Activated T-helper 2 cell treated with anti-CD3 and anti-CD28 coated beads, Interferon-gamma antibody, Interleukin-2, Interleukin-4, amounts not matched to agents 10 μg/mL and 5 μg/mL and 100 μg/mL, durations not matched to agents 14 hours and 24 hours and 36 hours (primary cell): Measurements from ENCODE around the gene PDC. TPM values are rescaled to one million over a fixed set of nuclear protein-coding genes. Genes with fewer than 3 reads are reported as not detected.
"Not testable (repeated sequence)": the region's sequence is repeated elsewhere in the genome, so short reads cannot be mapped to it uniquely, and the experiment has no call there.

Source experiments
- DNase-seq: peaks from one replicate; pipeline ENCODE4 v3.0.0; 2021; ENCODE audit warnings: low spot score
- H3K27ac Mint-ChIP-seq: one replicate; pipeline ENCODE4 v1.8.0; 2021; ENCODE audit warnings: mixed read lengths
- H3K27me3 Mint-ChIP-seq: one replicate; pipeline ENCODE4 v1.8.0; 2021; ENCODE audit warnings: low read depth, mixed read lengths
- H3K36me3 Mint-ChIP-seq: one replicate; pipeline ENCODE4 v1.8.0; 2021; ENCODE audit warnings: low read depth, mixed read lengths
- H3K4me1 Mint-ChIP-seq: one replicate; pipeline ENCODE4 v1.8.0; 2021; ENCODE audit warnings: low read depth, mixed read lengths
- H3K4me3 Mint-ChIP-seq: one replicate; pipeline ENCODE4 v1.8.0; 2021; ENCODE audit warnings: low read depth, mild to moderate bottlenecking, moderate library complexity, mixed read lengths
- H3K9me3 Mint-ChIP-seq: one replicate; pipeline ENCODE4 v1.8.0; 2021; ENCODE audit warnings: mixed read lengths
- intact Hi-C: fragments of 100-400 bp; cut with micrococcal nuclease; formaldehyde crosslinking; loops from one replicate; pipeline ENCODE4 v1.15.1; 2023
- total RNA-seq: library from RNA; stranded (reverse); gene quantifications from 2 replicates; pipeline ENCODE4 v1.2.3, GENCODE V29; 2022

PDC gene
- total RNA-seq, 1 donor from 2014 or later: not detected

- no peak for DNase-seq
- H3K27me3 Mint-ChIP-seq: no peaks in the 10 kb centered on the region
- H3K36me3 Mint-ChIP-seq: peaks cover 51% of the 10 kb centered on the region
- H3K4me1 Mint-ChIP-seq: peaks cover 28% of the 10 kb centered on the region
- H3K27ac Mint-ChIP-seq: peak overlapping the region; percentile 76
- H3K9me3 Mint-ChIP-seq: no peaks in the 10 kb centered on the region
- peak overlapping the region; percentile 41 for H3K4me3 Mint-ChIP-seq
- intact Hi-C loops: no loop called here
These were observed 40.6 kb downstream of the PDC start for GRCh38 chr1:186420311-186420710.

DNA sequence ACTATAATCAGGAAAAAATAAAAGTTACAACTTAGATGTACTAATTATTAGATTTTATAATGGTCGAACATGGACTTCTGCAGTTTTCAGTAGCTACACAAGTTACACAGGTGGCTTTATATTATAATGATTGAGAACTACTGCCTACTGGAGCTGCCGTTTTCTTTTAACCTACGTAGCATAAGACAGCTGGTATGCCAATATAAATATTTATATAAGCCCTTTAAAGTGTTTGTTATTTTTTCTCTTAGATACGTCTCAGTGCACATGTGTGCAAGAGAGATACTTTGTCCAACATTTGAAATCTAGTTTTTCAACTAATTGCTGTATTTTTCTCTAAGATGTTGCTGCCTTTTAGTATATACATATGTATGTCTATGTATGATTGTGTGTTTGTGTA is 42.4 kb downstream of the PDC start:
- peaks cover 40% of the 10 kb centered on the region for H3K36me3 Mint-ChIP-seq
- no peaks in the 10 kb centered on the region for H3K9me3 Mint-ChIP-seq
- H3K27me3 Mint-ChIP-seq: no peaks in the 10 kb centered on the region
- no peak overlapping the region for H3K4me3 Mint-ChIP-seq
- intact Hi-C loops: no loop called here
- DNase-seq: no peak
- no peak overlapping the region for H3K27ac Mint-ChIP-seq
- peaks cover 22% of the 10 kb centered on the region for H3K4me1 Mint-ChIP-seq

GRCh38 chr1:186413319-186413718 is 47.6 kb downstream of the PDC start:
- peaks cover 17% of the 10 kb centered on the region for H3K36me3 Mint-ChIP-seq
- no peaks in the 10 kb centered on the region for H3K27me3 Mint-ChIP-seq
- peaks cover 4% of the 10 kb centered on the region for H3K4me1 Mint-ChIP-seq
- intact Hi-C loops: no loop called here
- H3K9me3 Mint-ChIP-seq: no peaks in the 10 kb centered on the region
- no peak for DNase-seq
- H3K27ac Mint-ChIP-seq: no peak overlapping the region
- H3K4me3 Mint-ChIP-seq: no peak overlapping the region

DNA sequence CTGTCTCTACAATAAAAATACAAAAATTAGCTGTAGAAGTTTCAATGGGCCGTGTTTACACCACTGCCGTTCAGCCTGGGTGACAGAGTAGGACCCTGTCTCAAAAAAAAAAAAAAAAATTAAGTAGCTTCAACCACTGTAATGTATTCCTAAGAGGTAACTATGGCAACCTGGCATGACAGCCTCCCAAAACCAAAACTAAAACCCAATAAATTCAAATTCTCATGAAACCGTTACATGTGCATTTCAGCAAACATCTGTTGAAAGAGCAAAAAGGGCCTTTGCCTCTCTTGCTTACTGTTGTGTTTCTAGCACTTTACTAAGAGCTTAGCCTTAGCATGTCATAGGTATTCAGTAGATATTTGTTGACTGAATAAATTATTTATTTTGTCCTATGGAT is 51.8 kb downstream of the PDC start:
- Mint-ChIP-seq H3K9me3 (no peaks in the 10 kb centered on the region), H3K4me1 (peaks cover 16% of the 10 kb centered on the region), H3K27me3 (no peaks in the 10 kb centered on the region), H3K4me3 (no peak overlapping the region), H3K36me3 (peaks cover 29% of the 10 kb centered on the region), H3K27ac (no peak overlapping the region)
- intact Hi-C loops: no loop called here
- no peak for DNase-seq

DNA sequence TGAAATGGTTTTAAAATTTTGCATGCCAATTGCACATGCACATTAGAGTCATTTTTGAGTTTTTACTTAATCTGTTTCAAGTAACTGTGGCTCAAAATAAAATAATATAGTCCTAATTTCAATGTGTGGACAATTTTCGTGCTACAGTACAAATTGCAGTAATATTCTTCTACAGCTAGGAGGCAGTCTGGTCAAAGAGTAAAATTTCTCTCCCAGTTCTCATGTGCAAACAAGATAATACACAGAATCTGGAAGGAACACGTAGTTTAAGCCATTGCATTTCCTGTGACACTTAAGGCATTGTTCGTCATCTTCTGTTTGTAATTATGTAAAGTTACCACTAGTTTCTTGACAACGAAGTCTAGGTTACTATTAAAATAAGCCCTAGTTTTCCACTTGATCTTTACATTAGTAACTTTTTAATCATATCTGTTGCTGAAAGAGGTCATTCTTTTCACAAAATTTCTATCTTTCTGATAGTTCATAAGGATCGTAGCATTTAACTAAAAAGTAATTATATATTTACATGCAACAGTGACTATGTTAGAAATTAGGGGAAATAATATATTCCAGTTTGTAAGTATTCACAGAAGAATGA is 56.4 kb downstream of the PDC start:
- DNase-seq: no peak
- H3K27ac Mint-ChIP-seq: no peak overlapping the region
- no peak overlapping the region for H3K4me3 Mint-ChIP-seq
- no peaks in the 10 kb centered on the region for H3K9me3 Mint-ChIP-seq
- H3K27me3 Mint-ChIP-seq: no peaks in the 10 kb centered on the region
- H3K36me3 Mint-ChIP-seq: peaks cover 37% of the 10 kb centered on the region
- intact Hi-C loops: loop anchor here (1.0 to 5.0 kb wide), 4 partner anchors 30 to 582 kb away; partner anchors contain the start of genes ODR4 and TPR
- H3K4me1 Mint-ChIP-seq: peaks cover 14% of the 10 kb centered on the region

- intact Hi-C loops: loop anchor here (1.0 to 5.0 kb wide), 4 partner anchors 29 to 583 kb away; partner anchors contain the start of genes ODR4 and TPR
- peaks cover 14% of the 10 kb centered on the region for H3K4me1 Mint-ChIP-seq
- DNase-seq: no peak
- no peaks in the 10 kb centered on the region for H3K27me3 Mint-ChIP-seq
- no peak overlapping the region for H3K4me3 Mint-ChIP-seq
- H3K36me3 Mint-ChIP-seq: peaks cover 39% of the 10 kb centered on the region
- no peak overlapping the region for H3K27ac Mint-ChIP-seq
- H3K9me3 Mint-ChIP-seq: no peaks in the 10 kb centered on the region
These were observed 57.3 kb downstream of the PDC start for GRCh38 chr1:186403632-186404031.

GRCh38 chr1:186401446-186401845 is 59.5 kb downstream of the PDC start:
- H3K36me3 Mint-ChIP-seq: peaks cover 36% of the 10 kb centered on the region
- H3K4me1 Mint-ChIP-seq, H3K9me3 Mint-ChIP-seq, H3K27me3 Mint-ChIP-seq, DNase-seq, H3K4me3 Mint-ChIP-seq, H3K27ac Mint-ChIP-seq: not testable (repeated sequence)
- intact Hi-C loops: loop anchor here (5.0 kb wide), 2 partner anchors 81 to 206 kb away; no protein-coding TSS in a partner anchor

Other genes with a start within 250 kb of the PDC start
- 0.78 and 1.1 TPM in 2 replicates for gene PRG4, start 164.8 kb downstream of the PDC start, total RNA-seq
- gene TPR, start 85.9 kb downstream of the PDC start, total RNA-seq: 154 and 160 TPM in 2 replicates
- gene ODR4, start 85.3 kb downstream of the PDC start, total RNA-seq: 16.1 and 17.0 TPM in 2 replicates
- 109 and 112 TPM in 2 replicates for gene PTGS2, start 219.3 kb upstream of the PDC start, total RNA-seq